T1000 (cell line): ENCODE data around the gene DUSP16.

Source experiments
- DNase-seq: peaks from one replicate; lab custom pipeline; 2025; ENCODE audit warnings: mixed read lengths; lab: John Stamatoyannopoulos, UW

DUSP16 gene

GRCh38 chr12:12468575-12468974 lies 94.1 kb downstream of the DUSP16 start:
- no peak for DNase-seq

DNA sequence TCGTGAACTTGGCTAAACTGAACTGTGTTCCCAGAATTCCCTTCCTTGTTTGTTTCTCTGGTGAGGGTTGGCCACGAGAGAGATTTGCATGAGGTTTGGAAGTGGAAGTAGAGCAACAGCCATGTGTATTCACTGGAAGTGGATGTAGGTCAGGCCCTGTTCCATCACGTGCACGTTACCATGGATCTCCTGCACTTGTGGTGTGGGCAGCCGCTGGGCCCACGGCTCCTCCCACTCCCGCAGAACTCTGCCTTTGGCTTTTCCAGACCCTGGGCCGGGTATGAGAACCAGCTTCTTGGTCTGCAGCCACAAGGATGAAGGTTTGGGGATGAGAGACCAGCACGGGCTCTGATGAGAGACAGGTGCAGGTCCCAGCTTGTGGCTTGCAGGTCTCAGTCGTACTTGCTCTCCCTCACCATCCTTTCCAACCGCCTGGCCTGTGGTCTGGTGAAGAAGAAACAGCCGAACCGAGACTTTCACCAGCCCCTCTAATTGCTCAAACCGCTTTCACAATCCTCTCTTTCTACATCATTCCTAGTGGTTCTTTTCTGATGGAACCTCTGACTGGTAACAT lies 94.9 kb downstream of the DUSP16 start:
- DNase-seq: no peak

GRCh38 chr12:12467264-12467663 lies 95.4 kb downstream of the DUSP16 start:
- DNase-seq: no peak

DNA sequence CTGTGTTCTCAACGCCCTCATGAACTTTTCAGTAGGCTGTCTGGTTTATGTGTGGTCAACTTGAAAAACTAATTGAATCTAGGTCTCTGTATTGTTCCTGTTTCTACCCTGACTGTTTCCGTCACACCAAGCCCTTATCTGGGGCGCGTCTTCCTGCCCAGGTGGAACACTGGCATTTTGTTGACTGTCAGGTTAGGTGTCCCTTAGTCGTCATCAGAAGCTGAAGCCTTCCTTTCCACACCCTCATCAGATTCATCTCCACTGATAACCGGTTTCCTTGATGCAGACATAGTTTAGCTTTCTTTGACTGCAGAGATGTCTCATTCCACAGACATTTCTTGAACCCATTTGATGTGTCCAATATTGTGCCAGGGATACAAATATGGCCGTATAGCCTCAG lies 96.5 kb downstream of the DUSP16 start:
- DNase-seq: no peak

DNA sequence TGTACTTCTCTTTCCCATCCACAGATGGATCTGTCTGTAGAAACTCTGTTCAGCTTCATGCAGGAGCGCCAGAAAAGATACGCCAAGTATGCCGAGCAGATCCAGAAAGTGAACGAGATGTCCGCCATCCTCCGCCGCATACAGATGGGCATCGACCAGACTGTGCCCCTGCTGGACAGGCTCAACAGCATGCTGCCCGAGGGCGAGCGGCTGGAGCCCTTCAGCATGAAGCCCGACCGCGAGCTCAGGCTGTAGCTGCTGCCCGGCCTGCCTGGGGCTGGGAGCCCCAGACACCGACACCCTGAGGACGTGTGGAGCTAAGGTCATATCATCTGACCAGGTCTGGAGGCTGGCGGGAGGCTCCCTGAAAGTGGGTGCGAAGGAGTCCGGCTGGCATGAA lies 97.1 kb downstream of the DUSP16 start:
- no peak for DNase-seq

DNA sequence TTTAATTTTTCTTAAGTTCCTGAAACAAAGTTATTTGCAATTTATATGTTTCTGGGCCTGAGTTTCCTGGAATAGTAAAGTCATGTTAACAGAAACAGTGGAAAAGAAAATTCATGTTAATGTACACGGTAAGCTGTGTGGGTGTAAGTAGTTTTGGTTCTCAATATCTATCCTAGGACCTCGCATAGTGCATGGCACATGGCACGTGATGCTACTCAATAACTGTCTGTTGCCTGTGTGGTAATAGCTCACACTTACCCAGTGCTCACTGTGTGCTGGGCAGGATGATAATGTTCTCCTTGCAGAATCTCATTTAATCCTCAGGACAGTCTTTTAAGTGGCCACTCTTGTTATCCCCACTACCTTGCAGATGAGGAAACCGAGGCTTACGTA lies 100.7 kb downstream of the DUSP16 start:
- no peak for DNase-seq

- no peak for DNase-seq
These were observed 101.4 kb downstream of the DUSP16 start for GRCh38 chr12:12460935-12461922.

DNA sequence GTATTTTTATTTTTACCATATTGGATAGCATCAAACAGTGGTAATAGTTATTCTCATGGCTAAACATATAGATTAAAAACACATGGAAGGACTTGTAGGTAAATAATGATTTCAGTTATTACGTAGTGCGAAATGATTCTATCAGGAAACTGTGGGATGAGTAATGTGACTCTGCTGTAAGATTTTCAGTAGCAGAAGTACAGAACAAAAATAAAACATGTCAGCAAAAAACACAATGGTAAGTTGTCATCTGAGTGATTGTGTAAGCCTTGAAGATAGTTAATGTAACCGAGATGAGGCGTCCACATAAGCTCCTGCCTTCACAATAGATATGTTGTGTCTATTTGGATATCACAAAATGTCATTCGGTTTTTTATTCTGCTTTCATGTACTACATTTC lies 106.0 kb downstream of the DUSP16 start:
- no peak for DNase-seq

DNA sequence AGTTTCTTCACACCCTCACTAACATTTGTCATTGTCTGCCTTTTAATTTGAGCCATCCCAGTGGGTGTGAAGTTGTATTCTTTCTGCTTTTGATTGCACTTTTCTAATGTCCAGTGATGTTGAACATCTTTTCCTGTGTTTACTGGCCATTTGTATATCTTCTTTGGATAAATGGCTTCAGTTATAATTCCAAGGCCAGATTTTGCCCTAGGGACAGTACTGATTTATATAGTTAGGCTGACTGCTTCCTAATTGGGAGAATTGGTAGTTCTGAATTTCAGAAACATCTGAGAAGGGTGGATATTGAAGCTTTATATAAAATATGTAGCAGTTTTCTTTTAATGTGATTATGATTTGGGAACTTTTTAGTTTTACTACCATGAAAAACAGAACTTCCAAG lies 108.3 kb downstream of the DUSP16 start:
- no peak for DNase-seq

DNA sequence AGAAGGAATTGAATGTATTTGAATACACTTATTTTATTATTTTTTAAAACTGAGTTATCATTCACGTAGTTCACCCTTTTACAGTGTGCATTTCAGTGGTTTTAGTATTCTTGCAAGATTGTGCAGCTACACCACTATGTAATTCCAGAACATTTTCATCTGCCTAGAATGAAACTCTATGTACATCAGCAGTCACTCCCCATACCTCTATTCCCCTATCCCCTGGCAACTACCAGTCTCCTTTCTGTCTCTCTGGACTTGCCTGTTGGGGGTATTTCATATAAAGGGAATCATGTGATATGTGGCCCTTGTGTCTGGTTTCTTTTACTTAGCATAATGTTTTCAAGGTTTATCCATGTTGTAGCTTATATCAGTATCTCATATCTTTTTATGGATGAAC lies 109.0 kb downstream of the DUSP16 start:
- no peak for DNase-seq

GRCh38 chr12:12452326-12452902 lies 110.2 kb downstream of the DUSP16 start:
- DNase-seq: no peak

- no peak for DNase-seq
These were observed 111.6 kb downstream of the DUSP16 start for GRCh38 chr12:12451098-12451497.

- DNase-seq: no peak
These were observed 112.6 kb downstream of the DUSP16 start for GRCh38 chr12:12450043-12450471.

GRCh38 chr12:12449533-12450025 lies 113.1 kb downstream of the DUSP16 start:
- DNase-seq: no peak

- no peak for DNase-seq
These were observed 114.8 kb downstream of the DUSP16 start for GRCh38 chr12:12447837-12448236.

GRCh38 chr12:12447236-12447635 lies 115.4 kb downstream of the DUSP16 start:
- no peak for DNase-seq

GRCh38 chr12:12446786-12447185 lies 115.9 kb downstream of the DUSP16 start:
- DNase-seq: no peak

DNA sequence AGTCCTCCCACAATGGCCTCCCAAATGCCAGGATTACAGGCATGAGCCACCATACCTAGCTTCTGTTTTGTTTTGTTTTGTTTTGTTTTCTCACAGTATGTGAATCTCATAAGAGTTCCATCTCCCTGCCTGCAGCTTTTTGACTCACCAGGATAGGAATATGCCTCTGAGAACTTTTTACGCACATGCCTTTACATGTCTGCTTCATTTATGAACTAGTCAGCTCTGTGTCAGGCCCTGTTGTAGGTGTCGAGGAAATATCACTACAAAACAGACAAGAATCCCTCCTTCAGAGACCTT lies 116.8 kb downstream of the DUSP16 start:
- no peak for DNase-seq

DNA sequence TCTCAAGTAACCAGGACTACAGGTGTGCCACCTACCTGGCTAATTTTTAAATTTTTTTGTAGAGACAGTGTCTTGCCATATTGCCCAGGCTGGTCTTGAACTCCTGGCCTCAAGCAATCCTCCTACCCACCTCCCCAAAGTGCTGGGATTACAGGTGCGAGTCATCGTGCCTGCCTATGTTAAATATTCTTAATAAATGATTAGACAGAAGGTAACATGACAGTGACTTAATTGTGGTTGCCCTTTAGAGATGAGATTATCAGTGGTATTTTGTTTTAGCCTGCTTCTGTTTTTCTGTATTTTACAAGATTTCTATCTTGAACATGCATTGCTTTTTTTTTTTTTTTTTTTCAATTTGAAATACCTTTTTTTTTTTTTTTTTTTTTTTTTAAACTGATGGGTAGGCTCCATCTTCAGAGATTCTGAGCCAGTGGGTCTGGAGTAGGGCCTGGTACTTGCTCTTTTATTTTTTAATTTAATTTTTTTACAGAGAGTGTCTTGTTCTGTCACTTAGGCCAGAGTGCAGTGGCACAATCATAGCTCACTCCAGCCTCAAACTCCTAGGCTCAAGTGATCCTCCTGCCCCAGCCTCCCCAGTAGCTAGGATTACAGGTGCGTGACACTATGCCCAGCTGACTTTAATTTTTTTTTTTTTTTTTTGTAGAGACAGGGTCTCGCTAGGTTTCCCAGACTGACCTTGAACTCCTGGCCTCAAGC lies 117.3 kb downstream of the DUSP16 start:
- DNase-seq: no peak

DNA sequence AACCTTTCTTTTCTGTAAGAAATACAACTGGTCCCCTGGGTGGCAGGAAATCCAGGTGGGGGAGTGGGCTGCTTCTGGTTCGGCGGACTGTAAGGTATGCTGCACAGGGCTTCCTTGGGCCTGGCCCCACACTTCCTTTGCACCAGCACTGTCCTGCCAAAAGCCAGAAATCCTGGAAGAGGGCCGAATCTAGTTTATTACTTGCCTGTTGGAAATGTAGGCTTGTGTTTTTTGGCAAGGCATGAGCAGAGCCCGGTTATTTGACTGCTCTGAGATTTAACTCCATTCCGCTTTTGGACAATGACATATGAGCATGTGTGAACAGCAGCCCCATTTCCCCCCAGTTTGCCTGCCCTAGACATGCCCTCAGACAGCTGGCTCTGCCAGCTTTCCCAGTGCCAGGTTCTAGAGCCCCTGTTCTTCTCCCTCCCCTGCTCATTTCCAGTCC lies 119.2 kb downstream of the DUSP16 start:
- DNase-seq: no peak

GRCh38 chr12:12442548-12443071 lies 120.1 kb downstream of the DUSP16 start:
- DNase-seq: no peak

DNA sequence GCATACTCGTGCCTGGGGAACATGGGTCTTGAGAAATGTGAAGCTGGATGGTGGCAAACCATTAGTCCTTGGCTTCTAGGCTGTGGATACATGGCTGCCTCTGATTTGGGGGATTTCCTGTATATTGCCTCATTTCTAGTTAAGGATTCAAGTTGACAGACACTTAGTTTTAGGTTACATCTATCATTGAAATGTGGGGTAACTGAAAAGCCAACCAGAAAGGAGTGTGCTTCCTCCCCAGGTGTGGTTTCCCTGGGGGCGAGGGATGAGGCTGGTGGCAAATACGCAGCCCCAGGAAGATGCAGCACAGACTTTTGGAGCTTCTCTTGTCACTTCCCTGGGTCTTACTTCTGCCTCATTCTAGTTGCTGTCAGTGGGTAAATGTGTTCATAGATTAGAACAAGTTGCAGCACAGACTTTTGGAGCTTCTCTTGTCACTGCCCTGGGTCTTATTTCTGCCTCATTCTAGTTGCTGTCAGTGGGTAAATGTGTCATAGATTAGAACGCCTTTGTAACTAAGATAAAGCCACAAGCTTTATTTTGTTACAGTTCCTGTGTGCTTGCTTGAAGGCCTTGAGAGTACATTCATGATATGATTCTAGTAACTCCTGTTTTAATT lies 120.7 kb downstream of the DUSP16 start:
- no peak for DNase-seq
